ENCODE data around the gene COX20. TPM values are rescaled to one million over a fixed set of nuclear protein-coding genes. Genes with fewer than 3 reads are reported as not detected.

COX20 gene
- total and polyA plus RNA-seq, 2 of the 4 experiments (the other 2 are of a cell fraction) = 13.3 to 27.0 TPM

DNA sequence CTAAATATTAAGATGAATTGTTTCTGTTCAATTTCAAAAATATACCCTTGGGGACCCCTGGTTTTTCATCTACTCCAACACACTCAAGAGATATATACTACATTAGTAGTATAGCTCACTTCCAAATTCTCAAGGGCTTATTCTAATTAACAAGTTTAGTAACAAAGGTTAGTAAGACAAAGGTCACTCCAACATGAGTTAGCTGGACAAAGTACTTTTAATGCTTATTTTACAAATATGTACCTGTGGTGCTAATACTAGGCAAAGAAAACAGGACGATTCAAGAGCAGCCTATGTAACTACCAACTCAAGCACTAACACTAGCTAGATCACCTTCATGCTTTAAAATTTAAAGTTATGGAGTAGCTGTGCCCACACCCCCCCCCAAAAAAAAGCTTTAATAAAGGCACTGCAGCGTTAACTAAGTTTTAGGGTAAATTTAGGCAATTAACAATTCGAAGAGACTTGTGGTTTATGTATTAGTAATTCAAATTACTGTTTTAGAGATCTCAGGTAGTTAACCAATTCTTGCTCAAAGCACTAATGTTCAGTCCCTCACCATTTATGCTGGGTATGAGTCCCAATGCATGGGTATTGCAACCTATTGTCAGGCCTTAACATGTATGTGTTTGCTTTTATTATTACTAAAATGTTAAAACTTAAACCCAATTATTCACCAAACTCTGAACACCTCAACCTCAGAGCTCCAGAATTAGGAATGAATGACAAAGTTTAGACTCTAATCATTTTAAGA is 14.8 kb downstream of the COX20 start:
- WGBS, 2 experiments (ENCODE audit: extremely low coverage in 2 of 2, insufficient read length in 1 of 2) = no CpG with 5 or more reads among the region's 3 CpGs
- Histone ChIP-seq H2BK120ac (ENCODE audit: low read depth, low read length) (no peak overlapping the region), H3K36me3 (ENCODE audit: control insufficient read depth, insufficient read depth, low read length) (peaks cover 29% of the 10 kb centered on the region), H3K4me1 (ENCODE audit: control insufficient read depth, insufficient read depth, low read length) (no peaks in the 10 kb centered on the region), H3K4me2 (ENCODE audit: low read depth, low read length) (no peak overlapping the region), H2AK9ac (replicated peaks; ENCODE audit: low read depth, low read length, poor library complexity) (no peak overlapping the region), H4K5ac (ENCODE audit: low read depth, low read length) (no peak overlapping the region), H3K4ac (ENCODE audit: low read depth, low read length) (no peak overlapping the region), H3K23ac (ENCODE audit: low read depth, low read length) (no peak overlapping the region), H2BK5ac (ENCODE audit: low read depth, low read length, poor library complexity, severe bottlenecking) (no peak overlapping the region), H4K8ac (ENCODE audit: low read depth in 2 of 2, low read length in 2 of 2) (no peak overlapping the region), H2AK5ac (ENCODE audit: low read depth, low read length) (no peak overlapping the region), H3K27me3 (ENCODE audit: control insufficient read depth, insufficient read depth, low read length) (no peaks in the 10 kb centered on the region), H3K27ac (ENCODE audit: insufficient read depth, low read length) (no peak overlapping the region), H4K91ac (ENCODE audit: insufficient read depth, low read depth, low read length) (no peak overlapping the region), H2BK20ac (ENCODE audit: low read depth, low read length) (no peak overlapping the region), H3K56ac (ENCODE audit: extremely low read depth, insufficient read depth, low read length) (no peak overlapping the region), H3K4me3 (ENCODE audit: insufficient read depth, low read depth, low read length) (no peak overlapping the region), H3K14ac (replicated peaks; ENCODE audit: low read depth, low read length) (no peak overlapping the region), H3K9me1 (ENCODE audit: insufficient read depth, low read length) (no peaks in the 10 kb centered on the region), H2AFZ (replicated peaks; ENCODE audit: low read length, poor library complexity) (no peak overlapping the region), H4K20me1 (ENCODE audit: insufficient read depth, low read length) (peaks cover 21% of the 10 kb centered on the region; the same call in 1 of the 2 replicates), H3K9me3 (ENCODE audit: control insufficient read depth, insufficient read depth, low read length) (no peaks in the 10 kb centered on the region), H3K9ac (ENCODE audit: low read depth, low read length) (no peak overlapping the region), H3K79me1 (ENCODE audit: low read depth in 1 of 2, low read length in 2 of 2) (peaks cover 10 to 27% of the 10 kb centered on the region in 2 experiments; a peak in 3 of 4 replicates), H2BK15ac (ENCODE audit: low read depth, low read length) (no peak overlapping the region), H3K18ac (ENCODE audit: low read depth, low read length) (no peak overlapping the region)
- dilution Hi-C loops (cut with HindIII; ENCODE audit: low sequenced_read_pairs, unreplicated experiment) = no loop called here
- TF ChIP-seq POLR2A (IDR thresholded peaks at IDR 0.05; ENCODE audit: low read depth, low read length) (peak; percentile 16; the same call in 1 of the 2 replicates), CEBPB (IDR thresholded peaks at IDR 0.05; ENCODE audit: low read depth, low read length) (no peak)
- ChIA-PET POLR2A (ENCODE audit: unreplicated experiment) (no interaction called here), CTCF (interaction anchor here (1.0 to 1.7 kb wide), 3 partner anchors 11 to 192 kb away, joined by 3 to 6 read pairs (median 3); no protein-coding TSS in a partner anchor)
- DNase-seq (no peak), ATAC-seq (ENCODE audit: low read depth) (no peak; the same call in 1 of the 2 replicates)
- no TSS peak for BruUV-seq (replicated peaks)
- intact Hi-C loops (cut with micrococcal nuclease) = no loop called here
- in situ Hi-C loops (cut with MboI; ENCODE audit: low sequenced_read_pairs) = no loop called here

Data from IMR-90 (cell line).